Thymus (tissue), 11 donors: ENCODE results near the gene URB1. TPM values are rescaled to one million over a fixed set of nuclear protein-coding genes. Genes with fewer than 3 reads are reported as not detected.
"Not testable (repeated sequence)": the region's sequence is repeated elsewhere in the genome, so short reads cannot be mapped to it uniquely, and the experiment has no call there.

Experiments used
- DNase-seq, 9 donors: peaks; one replicate each; pipeline ENCODE4 v3.0.0-alpha.2; 2013; ENCODE audit warnings: low spot score in 9 of 9, low read depth in 6 of 9, missing footprints in 1 of 9
- H3K27ac ChIP-seq, 2 donors: one replicate each; pipeline ENCODE4 v1.5.1; 2013; ENCODE audit warnings: control low read depth in 1 of 2, low read depth in 1 of 2, low read length in 1 of 2, mild to moderate bottlenecking in 1 of 2, moderate library complexity in 1 of 2
- H3K27me3 ChIP-seq, 2 donors: one replicate each; pipeline ENCODE4 v1.5.1; 2013; ENCODE audit warnings: low read length in 1 of 2; ENCODE audit not compliant: control insufficient read depth in 2 of 2, insufficient read depth in 1 of 2
- H3K36me3 ChIP-seq, 2 donors: one replicate each; pipeline ENCODE4 v1.5.1; 2013; ENCODE audit warnings: low read length in 1 of 2, mild to moderate bottlenecking in 1 of 2, moderate library complexity in 1 of 2; ENCODE audit not compliant: control insufficient read depth in 2 of 2, insufficient read depth in 2 of 2
- H3K4me1 ChIP-seq, 2 donors: one replicate each; pipeline ENCODE4 v1.5.1; 2013; ENCODE audit warnings: low read length in 2 of 2; ENCODE audit not compliant: control insufficient read depth in 2 of 2, insufficient read depth in 2 of 2
- H3K4me3 ChIP-seq, 2 donors: one replicate each; pipeline ENCODE4 v1.5.1; 2013; ENCODE audit warnings: low read length in 2 of 2, control low read depth in 1 of 2, mild to moderate bottlenecking in 1 of 2
- H3K9me3 ChIP-seq, 2 donors: one replicate each; pipeline ENCODE4 v1.5.1; 2013; ENCODE audit warnings: low read length in 1 of 2, mild to moderate bottlenecking in 1 of 2; ENCODE audit not compliant: control insufficient read depth in 2 of 2, insufficient read depth in 1 of 2
- WGBS: extraction: QIAGEN DNeasy Blood & Tissue Kit; methylation state at CpG from one replicate; pipeline ENCODE4 v1.1.7; 2013; 5-methylcytosine and 5-hydroxymethylcytosine counted together
- polyA plus RNA-seq: library from polyadenylated mRNA; stranded (reverse); fragments of 200-250 nt; gene quantifications from one replicate; pipeline ENCODE4 v1.2.3, GENCODE V29; 2013
- total RNA-seq: library from RNA; stranded (reverse); fragments of 120-200 nt; gene quantifications from one replicate; pipeline ENCODE4 v1.2.4, GENCODE V29; 2013
- donor health status: healthy.

Gene URB1
- total and polyA plus RNA-seq, 2 donors = 4.2 to 4.7 TPM

GRCh38 chr21:32380940-32381339 lies 11.9 kb downstream of the URB1 start:
- WGBS = 95% methylated on average over 4 of the region's 4 CpGs
- Histone ChIP-seq H3K36me3 (peaks cover 32 to 46% of the 10 kb centered on the region in 2 donors), H3K27ac (no peak overlapping the region)

DNA sequence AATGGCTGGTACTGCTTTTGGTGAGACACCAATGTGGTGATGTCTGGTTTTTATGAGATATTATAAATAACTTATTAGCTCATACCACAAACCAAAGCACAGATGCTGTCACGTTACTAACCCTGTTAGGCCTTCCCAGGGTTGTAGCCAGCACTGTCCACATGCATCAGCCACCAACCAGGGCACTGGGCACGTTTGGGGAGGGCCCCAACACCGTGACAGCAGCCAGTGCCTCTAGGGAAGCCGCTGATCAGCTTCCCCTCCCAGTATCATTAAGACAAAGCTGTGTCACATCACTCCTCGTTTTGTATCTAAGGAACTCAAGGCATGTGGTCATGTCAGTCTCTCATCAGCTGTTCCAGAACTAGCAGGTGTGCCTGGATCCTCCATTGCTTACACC lies 13.9 kb downstream of the URB1 start:
- Histone ChIP-seq H3K27ac (no peak overlapping the region), H3K4me3 (no peak overlapping the region), H3K4me1 (no peaks in the 10 kb centered on the region), H3K36me3 (peaks cover 32 to 45% of the 10 kb centered on the region in 2 donors), H3K9me3 (no peaks in the 10 kb centered on the region), H3K27me3 (no peaks in the 10 kb centered on the region)
- 93% methylated on average over 5 of the region's 5 CpGs for WGBS
- no peak for DNase-seq

More at GRCh38 chr21:32380940-32381339, 11.9 kb downstream of the URB1 start:
- DNase-seq = no peak
- Histone ChIP-seq H3K4me3 (no peak overlapping the region), H3K9me3 (no peaks in the 10 kb centered on the region), H3K4me1 (no peaks in the 10 kb centered on the region), H3K27me3 (no peaks in the 10 kb centered on the region)

DNA sequence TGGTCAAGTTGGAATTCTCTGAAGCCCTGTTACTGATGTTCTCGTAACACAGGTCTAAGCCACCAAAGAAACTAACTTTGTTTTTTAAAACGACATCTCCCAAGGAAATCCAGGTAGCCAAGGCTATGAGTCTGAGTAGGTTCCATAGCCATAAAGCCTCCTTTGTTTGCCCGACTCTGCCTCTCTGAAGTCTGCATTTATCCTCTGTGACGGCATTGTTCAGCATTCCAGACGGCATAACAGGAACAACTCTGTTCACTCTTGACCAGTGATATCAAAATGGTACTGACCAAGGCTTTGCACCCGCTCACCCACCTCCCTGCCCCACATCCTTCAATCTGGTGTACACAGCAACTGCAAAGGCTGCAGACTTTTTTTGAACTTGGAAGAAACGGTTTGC lies 14.8 kb downstream of the URB1 start:
- Histone ChIP-seq H3K36me3 (peaks cover 27 to 42% of the 10 kb centered on the region in 2 donors), H3K27ac (no peak overlapping the region), H3K4me3 (no peak overlapping the region), H3K4me1 (no peaks in the 10 kb centered on the region), H3K9me3 (no peaks in the 10 kb centered on the region), H3K27me3 (no peaks in the 10 kb centered on the region)
- WGBS = 83% methylated on average over 7 of the region's 7 CpGs
- DNase-seq = no peak

DNA sequence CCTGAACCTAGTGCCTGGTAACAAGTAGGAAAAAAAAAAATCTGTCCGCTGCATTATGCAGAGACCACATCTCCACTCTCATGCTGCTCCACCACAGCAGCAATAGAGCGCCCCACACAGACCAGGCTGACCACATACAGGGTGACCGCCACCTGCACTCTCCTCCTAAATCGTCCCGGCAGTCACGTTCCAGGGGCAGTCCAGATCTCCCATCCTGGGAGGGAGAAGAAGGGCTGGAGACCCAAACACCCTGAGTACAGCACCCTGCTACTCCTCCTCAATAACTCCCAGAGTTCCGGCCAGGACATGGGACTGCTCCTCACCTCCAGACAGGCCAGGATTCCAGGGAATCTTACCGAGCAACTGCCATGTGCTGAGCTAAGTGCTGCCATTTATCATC lies 15.3 kb downstream of the URB1 start:
- Histone ChIP-seq H3K4me1 (no peaks in the 10 kb centered on the region), H3K27ac (no peak overlapping the region), H3K27me3 (no peaks in the 10 kb centered on the region), H3K9me3 (no peaks in the 10 kb centered on the region), H3K4me3 (no peak overlapping the region), H3K36me3 (peaks cover 24 to 40% of the 10 kb centered on the region in 2 donors)
- 91% methylated on average over 8 of the region's 8 CpGs for WGBS
- no peak for DNase-seq

GRCh38 chr21:32372755-32373154 lies 20.1 kb downstream of the URB1 start:
- no peak for DNase-seq
- H3K4me3 ChIP-seq = no peak overlapping the region
- H3K9me3 ChIP-seq = no peaks in the 10 kb centered on the region
- 90% methylated on average over 3 of the region's 3 CpGs for WGBS
- H3K4me1 ChIP-seq = no peaks in the 10 kb centered on the region
- peaks cover 32 to 38% of the 10 kb centered on the region in 2 donors for H3K36me3 ChIP-seq
- H3K27me3 ChIP-seq = no peaks in the 10 kb centered on the region
- no peak overlapping the region for H3K27ac ChIP-seq

DNA sequence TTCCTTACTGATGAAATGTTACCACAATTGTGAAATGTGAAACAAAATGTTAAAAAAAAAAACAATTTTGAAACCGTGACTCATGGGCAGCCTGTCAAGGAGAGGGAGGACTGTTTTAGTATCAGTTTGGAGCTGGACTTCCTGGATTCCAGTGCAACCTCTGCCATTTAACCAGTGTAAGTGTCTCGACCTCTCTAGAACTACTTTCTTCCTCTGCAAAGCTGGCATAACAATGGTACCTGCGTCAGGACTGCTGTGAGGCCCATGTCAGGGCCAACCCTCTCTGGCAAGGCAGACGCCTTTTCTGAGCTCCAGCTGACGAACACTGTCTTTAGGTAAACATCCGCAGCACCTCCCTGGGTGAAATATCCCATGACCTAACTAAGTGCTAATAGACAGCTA lies 20.9 kb downstream of the URB1 start:
- 93% methylated on average over 6 of the region's 6 CpGs for WGBS
- Histone ChIP-seq H3K27ac (peak overlapping the region in 1 of 2 donors; percentile 33), H3K4me3 (no peak overlapping the region), H3K27me3 (no peaks in the 10 kb centered on the region), H3K36me3 (peaks cover 32 to 35% of the 10 kb centered on the region in 2 donors), H3K9me3 (no peaks in the 10 kb centered on the region), H3K4me1 (no peaks in the 10 kb centered on the region)
- DNase-seq = no peak

DNA sequence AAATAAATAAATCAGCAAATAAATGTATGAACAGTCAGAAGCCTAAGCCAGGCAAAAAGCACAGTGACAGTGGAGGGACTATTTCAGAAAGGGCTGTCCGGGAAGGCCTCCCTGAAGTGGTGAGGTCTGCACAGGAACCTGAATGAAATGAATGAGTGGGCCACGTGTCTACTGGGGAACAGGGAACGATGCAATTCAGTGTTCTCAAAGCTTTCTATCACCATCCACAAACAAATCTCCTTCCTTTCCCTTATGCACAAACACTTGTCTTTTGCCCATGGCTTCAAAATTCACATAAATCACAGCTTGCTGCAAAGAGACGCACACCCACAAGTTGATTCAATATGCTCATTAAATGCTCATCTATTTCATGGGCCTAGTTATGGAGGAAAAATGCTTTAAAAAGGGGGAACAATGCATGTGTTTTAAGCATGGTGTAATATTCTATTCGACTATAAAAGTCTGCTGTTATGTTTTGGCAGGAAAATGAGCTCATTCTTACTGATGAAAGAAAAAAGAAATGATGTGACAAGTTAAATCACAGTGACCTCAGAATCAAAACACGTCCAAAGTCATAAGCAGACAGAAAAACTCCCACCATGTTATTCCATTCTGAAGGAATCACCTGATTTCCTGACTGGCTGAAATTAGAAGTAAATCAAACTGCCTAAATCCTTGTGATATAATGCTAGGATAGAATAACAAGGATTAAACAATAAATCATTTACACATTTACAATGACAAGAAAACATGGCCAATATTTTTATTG lies 21.6 kb downstream of the URB1 start:
- Histone ChIP-seq H3K4me1 (no peaks in the 10 kb centered on the region), H3K36me3 (peaks cover 40 to 41% of the 10 kb centered on the region in 2 donors)
- DNase-seq = no peak

GRCh38 chr21:32368961-32369360 lies 23.9 kb downstream of the URB1 start:
- peaks cover 46 to 52% of the 10 kb centered on the region in 2 donors for H3K36me3 ChIP-seq
- H3K9me3 ChIP-seq, H3K27me3 ChIP-seq, DNase-seq, H3K27ac ChIP-seq, H3K4me3 ChIP-seq: not testable (repeated sequence)
- WGBS = 100% methylated on average over 1 of the region's 1 CpG
- peaks cover 0 to 10% of the 10 kb centered on the region in 2 donors for H3K4me1 ChIP-seq

More for the DNA sequence above, 21.6 kb downstream of the URB1 start:
- 96% methylated on average over 6 of the region's 6 CpGs for WGBS
- H3K27ac ChIP-seq = no peak overlapping the region
- H3K9me3 ChIP-seq = no peaks in the 10 kb centered on the region
- H3K4me3 ChIP-seq = no peak overlapping the region
- H3K27me3 ChIP-seq = no peaks in the 10 kb centered on the region

- no peak overlapping the region for H3K27ac ChIP-seq
- peaks cover 44 to 54% of the 10 kb centered on the region in 2 donors for H3K36me3 ChIP-seq
- no peaks in the 10 kb centered on the region for H3K27me3 ChIP-seq
- peaks cover 0 to 14% of the 10 kb centered on the region in 2 donors for H3K4me1 ChIP-seq
- H3K4me3 ChIP-seq = no peak overlapping the region
- WGBS = 95% methylated on average over 9 of the region's 9 CpGs
- no peaks in the 10 kb centered on the region for H3K9me3 ChIP-seq
- DNase-seq = no peak
Observed at GRCh38 chr21:32368386-32368785, 24.4 kb downstream of the URB1 start.
